Measurements from ENCODE around the gene DIAPH2. TPM values are rescaled to one million over a fixed set of nuclear protein-coding genes. Genes with fewer than 3 reads are reported as not detected.

The DIAPH2 gene
- total and polyA plus RNA-seq, 12 donors: 1.8 to 13.6 (median 10.1) TPM

DNA sequence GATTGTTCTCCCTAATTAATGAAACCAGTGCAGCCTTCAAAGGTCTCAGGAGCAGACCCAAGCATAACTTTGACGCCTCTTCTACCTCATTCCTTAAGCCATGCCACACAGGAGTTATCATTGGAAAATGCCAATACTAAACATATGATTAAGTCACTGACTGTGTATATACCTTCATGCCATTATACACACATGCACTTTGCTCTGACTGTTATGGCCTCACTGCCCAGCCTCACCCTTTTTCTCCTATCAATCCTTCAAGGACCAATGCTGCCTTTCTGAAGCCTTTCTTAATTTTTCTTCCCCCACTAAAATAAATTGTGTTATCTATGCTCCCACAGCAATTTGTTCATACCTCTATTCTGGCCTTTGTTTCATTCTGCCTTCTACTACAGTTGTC lies 924.7 kb downstream of the DIAPH2 start:
- Histone ChIP-seq H3K27ac (no peak overlapping the region), H3K36me3 (no peaks in the 10 kb centered on the region), H3K9me3 (no peaks in the 10 kb centered on the region), H3K27me3 (peaks cover 0 to under 1% (median 0%) of the 10 kb centered on the region in 7 donors), H3K4me3 (no peak overlapping the region), H3K4me1 (no peaks in the 10 kb centered on the region)
- intact Hi-C loops (cut with DNase I): no loop called here
- DNase-seq (no peak), ATAC-seq (no peak)
- TF ChIP-seq, protein P1, sequence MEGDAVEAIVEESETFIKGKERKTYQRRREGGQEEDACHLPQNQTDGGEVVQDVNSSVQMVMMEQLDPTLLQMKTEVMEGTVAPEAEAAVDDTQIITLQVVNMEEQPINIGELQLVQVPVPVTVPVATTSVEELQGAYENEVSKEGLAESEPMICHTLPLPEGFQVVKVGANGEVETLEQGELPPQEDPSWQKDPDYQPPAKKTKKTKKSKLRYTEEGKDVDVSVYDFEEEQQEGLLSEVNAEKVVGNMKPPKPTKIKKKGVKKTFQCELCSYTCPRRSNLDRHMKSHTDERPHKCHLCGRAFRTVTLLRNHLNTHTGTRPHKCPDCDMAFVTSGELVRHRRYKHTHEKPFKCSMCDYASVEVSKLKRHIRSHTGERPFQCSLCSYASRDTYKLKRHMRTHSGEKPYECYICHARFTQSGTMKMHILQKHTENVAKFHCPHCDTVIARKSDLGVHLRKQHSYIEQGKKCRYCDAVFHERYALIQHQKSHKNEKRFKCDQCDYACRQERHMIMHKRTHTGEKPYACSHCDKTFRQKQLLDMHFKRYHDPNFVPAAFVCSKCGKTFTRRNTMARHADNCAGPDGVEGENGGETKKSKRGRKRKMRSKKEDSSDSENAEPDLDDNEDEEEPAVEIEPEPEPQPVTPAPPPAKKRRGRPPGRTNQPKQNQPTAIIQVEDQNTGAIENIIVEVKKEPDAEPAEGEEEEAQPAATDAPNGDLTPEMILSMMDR (IDR thresholded peaks at IDR 0.05): no peak
- 95 to 97% methylated on average over 1 of the region's 1 CpG for whole genome bisulfite sequencing, 2 donors

- TF ChIP-seq, protein P1 (IDR thresholded peaks at IDR 0.05): no peak
- Histone ChIP-seq H3K27me3 (peaks cover 0 to 6% (median 0%) of the 10 kb centered on the region in 7 donors), H3K9me3 (no peaks in the 10 kb centered on the region), H3K36me3 (no peaks in the 10 kb centered on the region), H3K4me3 (no peak overlapping the region), H3K27ac (no peak overlapping the region), H3K4me1 (no peaks in the 10 kb centered on the region)
- DNase-seq (no peak), ATAC-seq (no peak)
- intact Hi-C loops (cut with DNase I): no loop called here
- WGBS, 2 donors: 68 to 69% methylated on average over 1 of the region's 1 CpG
These were observed 925.3 kb downstream of the DIAPH2 start for GRCh38 chrX:97609938-97610337.

- TF ChIP-seq, protein P1 (IDR thresholded peaks at IDR 0.05): no peak
- Histone ChIP-seq H3K4me3 (no peak overlapping the region), H3K4me1 (no peaks in the 10 kb centered on the region), H3K9me3 (no peaks in the 10 kb centered on the region), H3K27ac (no peak overlapping the region), H3K27me3 (peaks cover 0 to 16% (median 0%) of the 10 kb centered on the region in 7 donors), H3K36me3 (no peaks in the 10 kb centered on the region)
- 73 to 78% methylated on average over 7 of the region's 7 CpGs for WGBS, 2 donors
- ATAC-seq (no peak), DNase-seq (no peak)
- intact Hi-C loops (cut with DNase I): no loop called here
These were observed 932.4 kb downstream of the DIAPH2 start for GRCh38 chrX:97616883-97617530.

- Histone ChIP-seq H3K9me3 (no peaks in the 10 kb centered on the region), H3K4me3 (no peak overlapping the region), H3K4me1 (no peaks in the 10 kb centered on the region), H3K27me3 (peaks cover 0 to 14% (median 0%) of the 10 kb centered on the region in 7 donors), H3K27ac (no peak overlapping the region), H3K36me3 (no peaks in the 10 kb centered on the region)
- TF ChIP-seq, protein P1 (IDR thresholded peaks at IDR 0.05): no peak
- no peak for ATAC-seq
- 93% methylated on average over 2 of the region's 2 CpGs for whole genome bisulfite sequencing, 2 donors
- intact Hi-C loops (cut with DNase I): no loop called here
- DNase-seq: no peak
These were observed 934.9 kb downstream of the DIAPH2 start for GRCh38 chrX:97619499-97619898.

All from heart right ventricle (tissue), 16 donors.